ENCODE measurements around the gene SUFU. TPM values are rescaled to one million over a fixed set of nuclear protein-coding genes. Genes with fewer than 3 reads are reported as not detected.

Gene SUFU
- total and polyA plus RNA-seq, 4 donors = 1.8 to 3.8 (median 2.9) TPM

DNA sequence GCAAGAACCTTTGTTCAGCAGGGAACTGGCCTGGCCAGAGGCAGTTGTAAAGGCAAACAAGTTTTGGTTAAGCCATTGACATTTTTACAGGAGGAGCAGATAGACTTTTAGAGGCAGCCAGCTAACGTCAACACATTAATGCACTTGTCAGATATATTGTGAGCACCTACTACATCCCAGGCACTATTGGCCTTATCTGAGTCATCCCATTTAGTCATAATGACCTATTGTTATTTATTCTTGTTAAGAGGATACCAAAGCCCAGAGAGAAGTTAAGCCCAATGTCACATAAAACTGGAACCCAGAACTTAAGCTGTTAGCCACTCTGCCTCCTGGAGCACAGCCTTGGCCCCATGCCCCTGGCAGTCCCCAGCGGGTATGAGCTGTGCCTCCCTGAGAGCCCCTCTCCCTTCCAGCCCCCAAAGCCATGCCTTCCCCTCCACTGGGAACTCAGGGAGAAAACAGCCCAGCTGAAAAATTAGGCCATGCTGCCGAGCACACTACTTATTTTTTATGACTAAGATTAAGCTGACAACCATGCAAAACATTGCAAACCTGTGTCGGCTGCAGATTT, 107.8 kb downstream of the SUFU start:
- Histone ChIP-seq H3K9me3 (ENCODE audit: control insufficient read depth in 4 of 4, low read length in 3 of 4) (no peaks in the 10 kb centered on the region), H3K4me3 (ENCODE audit: low read depth in 1 of 3, low read length in 3 of 3) (no peak overlapping the region), H3K36me3 (ENCODE audit: control insufficient read depth in 4 of 4, insufficient read depth in 3 of 4, low read depth in 1 of 4, low read length in 3 of 4) (peaks cover 0 to 4% (median 2%) of the 10 kb centered on the region in 4 donors), H3K27ac (ENCODE audit: low read depth in 1 of 2, low read length in 2 of 2) (no peak overlapping the region), H3K9ac (ENCODE audit: low read depth in 1 of 2, low read length in 2 of 2) (no peak overlapping the region), H3K4me1 (ENCODE audit: control insufficient read depth in 4 of 4, insufficient read depth in 4 of 4, low read length in 3 of 4) (peaks cover 0 to 4% (median under 1%) of the 10 kb centered on the region in 4 donors), H3K27me3 (ENCODE audit: control insufficient read depth in 4 of 4, insufficient read depth in 4 of 4, low read length in 3 of 4) (no peaks in the 10 kb centered on the region)
- 85% methylated on average over 4 of the region's 4 CpGs for WGBS
- DNase-seq (ENCODE audit: low spot score) = no peak
- TF ChIP-seq MAX (IDR thresholded peaks at IDR 0.05) (no peak), EGR1 (IDR thresholded peaks at IDR 0.05; ENCODE audit: low read depth in 2 of 2) (no peak), RAD21 (IDR thresholded peaks at IDR 0.05) (no peak), ZBTB33 (IDR thresholded peaks at IDR 0.05) (no peak), RXRA (IDR thresholded peaks at IDR 0.05) (no peak), NR2F2 (IDR thresholded peaks at IDR 0.05) (no peak), HNF4G (IDR thresholded peaks at IDR 0.05) (no peak), REST (IDR thresholded peaks at IDR 0.05) (no peak), SP1 (IDR thresholded peaks at IDR 0.05) (no peak)

- Histone ChIP-seq H3K36me3 (ENCODE audit: control insufficient read depth in 4 of 4, insufficient read depth in 3 of 4, low read depth in 1 of 4, low read length in 3 of 4) (peaks cover 0 to 13% (median 11%) of the 10 kb centered on the region in 4 donors), H3K27me3 (ENCODE audit: control insufficient read depth in 4 of 4, insufficient read depth in 4 of 4, low read length in 3 of 4) (no peaks in the 10 kb centered on the region), H3K9me3 (ENCODE audit: control insufficient read depth in 4 of 4, low read length in 3 of 4) (no peaks in the 10 kb centered on the region), H3K27ac (ENCODE audit: low read depth in 1 of 2, low read length in 2 of 2) (peak overlapping the region; percentile 37 to 59), H3K9ac (ENCODE audit: low read depth in 1 of 2, low read length in 2 of 2) (no peak overlapping the region), H3K4me1 (ENCODE audit: control insufficient read depth in 4 of 4, insufficient read depth in 4 of 4, low read length in 3 of 4) (peaks cover 0 to 4% (median 0%) of the 10 kb centered on the region in 4 donors), H3K4me3 (ENCODE audit: low read depth in 1 of 3, low read length in 3 of 3) (no peak overlapping the region)
- 83% methylated on average over 8 of the region's 8 CpGs for WGBS
- DNase-seq (ENCODE audit: low spot score) = no peak
- peak; percentile 81 for TF ChIP-seq NR2F2 (IDR thresholded peaks at IDR 0.05)
- no peak for TF ChIP-seq GABPA (IDR thresholded peaks at IDR 0.05 in 1 of 2, conservative IDR thresholded peaks at IDR 0.05 in 1 of 2)
Observed at GRCh38 chr10:102612964-102613275, 109.1 kb downstream of the SUFU start.

DNA sequence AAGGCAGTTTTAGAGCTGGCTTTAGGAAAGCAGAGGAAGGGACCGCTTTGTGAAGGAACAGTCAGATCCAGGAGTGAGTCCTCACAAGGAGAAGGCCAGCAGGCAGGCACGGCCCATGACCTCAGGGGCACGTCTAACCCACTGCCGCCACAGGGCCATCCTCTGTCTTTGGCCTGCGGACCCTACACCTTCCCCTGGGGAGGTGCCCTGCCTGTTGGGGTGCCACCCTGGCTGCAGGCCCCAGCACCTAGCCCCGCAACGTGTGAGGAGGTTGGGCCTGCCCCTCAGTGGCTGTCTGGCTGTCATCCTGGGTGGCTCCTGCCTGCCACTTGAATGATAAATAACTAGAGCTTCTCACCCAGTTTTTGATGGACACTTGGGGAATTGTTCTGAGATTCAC, 109.5 kb downstream of the SUFU start:
- Histone ChIP-seq H3K9me3 (ENCODE audit: control insufficient read depth in 4 of 4, low read length in 3 of 4) (no peaks in the 10 kb centered on the region), H3K27ac (ENCODE audit: low read depth in 1 of 2, low read length in 2 of 2) (peak overlapping the region in 1 of 2 donors; percentile 28), H3K4me3 (ENCODE audit: low read depth in 1 of 3, low read length in 3 of 3) (no peak overlapping the region), H3K4me1 (ENCODE audit: control insufficient read depth in 4 of 4, insufficient read depth in 4 of 4, low read length in 3 of 4) (peaks cover 0 to 4% (median 0%) of the 10 kb centered on the region in 4 donors), H3K27me3 (ENCODE audit: control insufficient read depth in 4 of 4, insufficient read depth in 4 of 4, low read length in 3 of 4) (no peaks in the 10 kb centered on the region), H3K36me3 (ENCODE audit: control insufficient read depth in 4 of 4, insufficient read depth in 3 of 4, low read depth in 1 of 4, low read length in 3 of 4) (peaks cover 0 to 14% (median 12%) of the 10 kb centered on the region in 4 donors), H3K9ac (ENCODE audit: low read depth in 1 of 2, low read length in 2 of 2) (no peak overlapping the region)
- no peak for DNase-seq (ENCODE audit: low spot score)
- 91% methylated on average over 7 of the region's 7 CpGs for WGBS
- TF ChIP-seq HNF4G (IDR thresholded peaks at IDR 0.05) (no peak), EGR1 (IDR thresholded peaks at IDR 0.05; ENCODE audit: low read depth in 2 of 2) (no peak), RAD21 (IDR thresholded peaks at IDR 0.05) (no peak), JUND (IDR thresholded peaks at IDR 0.05) (no peak), CTCF (IDR thresholded peaks at IDR 0.05; ENCODE audit: low read depth, low read length, missing input control) (no peak), GABPA (IDR thresholded peaks at IDR 0.05 in 1 of 2, conservative IDR thresholded peaks at IDR 0.05 in 1 of 2) (no peak), SP1 (IDR thresholded peaks at IDR 0.05) (no peak), MAX (IDR thresholded peaks at IDR 0.05) (no peak), ZBTB33 (IDR thresholded peaks at IDR 0.05) (no peak), YY1 (IDR thresholded peaks at IDR 0.05) (no peak), HNF4A (conservative IDR thresholded peaks at IDR 0.05) (no peak), FOXA1 (IDR thresholded peaks at IDR 0.05) (no peak), FOXA2 (IDR thresholded peaks at IDR 0.05) (no peak), ATF3 (IDR thresholded peaks at IDR 0.05) (no peak), RXRA (IDR thresholded peaks at IDR 0.05) (no peak)
